Fibroblast of lung (primary cell): ENCODE results near the gene SERPINB4.

Experiments
- EZH2 ChIP-seq: IDR thresholded peaks from 2 replicates; pipeline ENCODE4 v1.5.1; 2012; ENCODE audit warnings: low read length, control low read depth, mild to moderate bottlenecking; ENCODE audit errors: missing control alignments
- TF ChIP-seq, protein P1 (sequence below), 2 donors: IDR thresholded peaks in 1 of 2; conservative IDR thresholded peaks in 1 of 2; 1 replicate in 1 of 2; 2 replicates in 1 of 2; pipeline ENCODE4 v1.5.1; 2011 to 2012; ENCODE audit warnings: low read length in 2 of 2, control low read depth in 1 of 2, inconsistent platforms in 1 of 2, low read depth in 1 of 2, mild to moderate bottlenecking in 1 of 2

DNA sequence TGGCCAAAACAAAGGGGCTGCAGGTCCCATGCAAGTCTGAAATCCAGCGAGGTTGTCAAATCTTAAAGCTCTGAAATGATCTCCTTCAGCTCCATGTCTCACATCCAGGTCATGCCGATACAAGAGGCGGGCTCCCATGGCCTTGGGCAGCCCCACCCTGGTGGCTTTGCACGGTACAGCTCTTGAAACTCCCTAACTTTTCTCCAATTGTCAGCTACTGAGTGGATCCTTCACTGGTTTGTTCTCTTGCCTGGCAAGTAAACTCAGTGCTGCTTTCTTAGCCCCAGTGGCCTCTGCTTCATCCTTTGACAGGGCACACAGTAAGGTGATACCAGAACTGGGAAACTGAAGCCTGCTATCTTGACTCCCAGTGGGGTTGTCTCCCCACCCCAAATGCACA lies 30.6 kb downstream of the SERPINB4 start:
- no peak for TF ChIP-seq EZH2
- TF ChIP-seq, protein P1, sequence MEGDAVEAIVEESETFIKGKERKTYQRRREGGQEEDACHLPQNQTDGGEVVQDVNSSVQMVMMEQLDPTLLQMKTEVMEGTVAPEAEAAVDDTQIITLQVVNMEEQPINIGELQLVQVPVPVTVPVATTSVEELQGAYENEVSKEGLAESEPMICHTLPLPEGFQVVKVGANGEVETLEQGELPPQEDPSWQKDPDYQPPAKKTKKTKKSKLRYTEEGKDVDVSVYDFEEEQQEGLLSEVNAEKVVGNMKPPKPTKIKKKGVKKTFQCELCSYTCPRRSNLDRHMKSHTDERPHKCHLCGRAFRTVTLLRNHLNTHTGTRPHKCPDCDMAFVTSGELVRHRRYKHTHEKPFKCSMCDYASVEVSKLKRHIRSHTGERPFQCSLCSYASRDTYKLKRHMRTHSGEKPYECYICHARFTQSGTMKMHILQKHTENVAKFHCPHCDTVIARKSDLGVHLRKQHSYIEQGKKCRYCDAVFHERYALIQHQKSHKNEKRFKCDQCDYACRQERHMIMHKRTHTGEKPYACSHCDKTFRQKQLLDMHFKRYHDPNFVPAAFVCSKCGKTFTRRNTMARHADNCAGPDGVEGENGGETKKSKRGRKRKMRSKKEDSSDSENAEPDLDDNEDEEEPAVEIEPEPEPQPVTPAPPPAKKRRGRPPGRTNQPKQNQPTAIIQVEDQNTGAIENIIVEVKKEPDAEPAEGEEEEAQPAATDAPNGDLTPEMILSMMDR (conservative IDR thresholded peaks at IDR 0.05 in 1 of 2, IDR thresholded peaks at IDR 0.05 in 1 of 2; ENCODE audit: low read depth in 1 of 2, low read length in 2 of 2) = no peak
